Activated CD4-positive, CD25-positive, alpha-beta regulatory T cell (primary cell): ENCODE results near the gene ZC3H11A.
"Not testable (repeated sequence)": the region's sequence is repeated elsewhere in the genome, so short reads cannot be mapped to it uniquely, and the experiment has no call there.

ENCODE experiments used
- DNase-seq, 4 experiments: peaks; one replicate each; lab custom pipeline; 2025; lab: John Stamatoyannopoulos, UW

The ZC3H11A gene

GRCh38 chr1:203781962-203782361, 13.5 kb upstream of the ZC3H11A start:
- DNase-seq = no peak

- no peak for DNase-seq
Measured at GRCh38 chr1:203789966-203790365, 5.5 kb upstream of the ZC3H11A start.

- no peak for DNase-seq
Measured at GRCh38 chr1:203791498-203791897, 3.9 kb upstream of the ZC3H11A start.

- DNase-seq = no peak
Measured at GRCh38 chr1:203792486-203792885, 2.9 kb upstream of the ZC3H11A start.

GRCh38 chr1:203793561-203793960, 1.9 kb upstream of the ZC3H11A start:
- not testable (repeated sequence) for DNase-seq

GRCh38 chr1:203794764-203795440, 521 bp upstream of the ZC3H11A start:
- DNase-seq = no peak

GRCh38 chr1:203796236-203796605, 798 bp downstream of the ZC3H11A start:
- DNase-seq = no peak

- DNase-seq = no peak
Measured at GRCh38 chr1:203797216-203797615, 1.8 kb downstream of the ZC3H11A start.

- DNase-seq = no peak
Measured at GRCh38 chr1:203797948-203798655, 2.7 kb downstream of the ZC3H11A start.

GRCh38 chr1:203799157-203799556, 3.7 kb downstream of the ZC3H11A start:
- no peak for DNase-seq

GRCh38 chr1:203799971-203800370, 4.5 kb downstream of the ZC3H11A start:
- no peak for DNase-seq

- DNase-seq = no peak
Measured at GRCh38 chr1:203805689-203806088, 10.3 kb downstream of the ZC3H11A start.

- DNase-seq = no peak
Measured at GRCh38 chr1:203807196-203807595, 11.8 kb downstream of the ZC3H11A start.

- DNase-seq = no peak
Measured at GRCh38 chr1:203813581-203814341, 18.3 kb downstream of the ZC3H11A start.

- no peak for DNase-seq
Measured at GRCh38 chr1:203818399-203818798, 23.0 kb downstream of the ZC3H11A start.

- no peak for DNase-seq
Measured at GRCh38 chr1:203823306-203823705, 27.9 kb downstream of the ZC3H11A start.

GRCh38 chr1:203826175-203826574, 30.8 kb downstream of the ZC3H11A start:
- DNase-seq = no peak

GRCh38 chr1:203828002-203828401, 32.6 kb downstream of the ZC3H11A start:
- no peak for DNase-seq

- DNase-seq = no peak
Measured at GRCh38 chr1:203828503-203828902, 33.1 kb downstream of the ZC3H11A start.

GRCh38 chr1:203829247-203829646, 33.8 kb downstream of the ZC3H11A start:
- not testable (repeated sequence) for DNase-seq

- no peak for DNase-seq
Measured at GRCh38 chr1:203835476-203835875, 40.1 kb downstream of the ZC3H11A start.

- no peak for DNase-seq
Measured at GRCh38 chr1:203839081-203839480, 43.7 kb downstream of the ZC3H11A start.

GRCh38 chr1:203840208-203840808, 44.9 kb downstream of the ZC3H11A start:
- no peak for DNase-seq
